Measurements from ENCODE around the gene ARHGEF4.

ARHGEF4 gene

GRCh38 chr2:131016826-131017741, 180.4 kb downstream of the ARHGEF4 start:
- no peak for DNase-seq (ENCODE audit: low read depth)

- peak; percentile 22 for DNase-seq (ENCODE audit: low read depth)
Measured at GRCh38 chr2:131022731-131023130, 186.0 kb downstream of the ARHGEF4 start.

GRCh38 chr2:131023758-131024157, 187.0 kb downstream of the ARHGEF4 start:
- no peak for DNase-seq (ENCODE audit: low read depth)

DNA sequence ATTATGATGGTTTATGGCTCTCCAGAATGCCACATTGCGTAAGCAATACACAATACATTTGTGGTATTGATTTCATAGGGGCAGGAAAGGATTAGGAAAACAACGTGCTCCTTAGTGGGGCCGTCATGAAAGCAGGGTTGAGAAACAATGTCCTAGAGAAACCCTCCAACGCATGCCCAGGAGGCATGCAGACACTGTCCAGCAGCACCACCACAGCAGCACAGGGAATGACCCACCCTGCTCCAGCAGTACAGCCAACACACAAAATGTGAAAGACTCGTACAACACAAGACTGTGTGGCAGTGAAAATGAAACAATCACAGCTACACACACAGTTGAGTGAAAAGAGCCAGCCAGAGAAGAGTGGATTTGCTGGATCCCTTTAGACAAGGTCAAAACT, 190.2 kb downstream of the ARHGEF4 start:
- no peak for DNase-seq (ENCODE audit: low read depth)

- DNase-seq (ENCODE audit: low read depth) = no peak
Measured at GRCh38 chr2:131027566-131028528, 191.1 kb downstream of the ARHGEF4 start.

- DNase-seq (ENCODE audit: low read depth) = no peak
Measured at GRCh38 chr2:131029812-131030211, 193.1 kb downstream of the ARHGEF4 start.

GRCh38 chr2:131030478-131030971, 193.8 kb downstream of the ARHGEF4 start:
- no peak for DNase-seq (ENCODE audit: low read depth)

DNA sequence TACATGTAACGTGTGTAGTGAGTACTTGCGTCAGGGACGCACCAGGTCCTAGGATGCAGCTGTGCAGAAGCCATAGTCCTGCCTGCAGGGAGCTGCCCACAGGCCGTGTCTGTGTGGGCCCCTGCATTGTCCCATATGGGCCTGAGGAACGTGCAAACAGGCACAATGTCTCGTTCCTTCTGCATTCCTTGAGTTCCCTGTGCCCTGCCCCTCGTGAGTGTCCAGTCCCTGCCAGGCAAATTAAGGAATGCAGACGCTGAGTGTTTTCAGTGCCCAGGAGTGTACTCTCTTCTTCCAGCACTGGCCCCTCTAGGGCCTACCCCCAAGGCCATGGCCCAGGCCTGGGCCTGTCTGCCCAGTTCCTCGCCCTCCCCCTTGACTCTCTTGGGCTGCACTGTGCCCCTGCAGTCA, 194.7 kb downstream of the ARHGEF4 start:
- DNase-seq (ENCODE audit: low read depth) = no peak

- no peak for DNase-seq (ENCODE audit: low read depth)
Measured at GRCh38 chr2:131031875-131032274, 195.2 kb downstream of the ARHGEF4 start.

- DNase-seq (ENCODE audit: low read depth) = no peak
Measured at GRCh38 chr2:131032393-131032836, 195.7 kb downstream of the ARHGEF4 start.

DNA sequence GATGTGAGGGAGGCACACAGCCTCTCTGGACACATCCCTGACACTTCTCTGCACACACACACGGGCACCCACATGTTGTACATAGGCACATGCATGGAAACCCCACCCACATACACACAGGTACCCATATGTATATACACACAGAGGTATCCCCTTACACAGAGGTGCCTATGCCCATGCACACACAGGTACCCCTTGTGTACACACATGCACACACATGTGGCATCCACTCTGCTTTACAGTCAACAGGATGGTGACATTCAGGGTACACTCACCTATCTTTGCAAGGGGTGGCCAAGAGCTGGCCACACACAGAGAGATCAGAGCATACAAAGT, 197.0 kb downstream of the ARHGEF4 start:
- DNase-seq (ENCODE audit: low read depth) = no peak

DNA sequence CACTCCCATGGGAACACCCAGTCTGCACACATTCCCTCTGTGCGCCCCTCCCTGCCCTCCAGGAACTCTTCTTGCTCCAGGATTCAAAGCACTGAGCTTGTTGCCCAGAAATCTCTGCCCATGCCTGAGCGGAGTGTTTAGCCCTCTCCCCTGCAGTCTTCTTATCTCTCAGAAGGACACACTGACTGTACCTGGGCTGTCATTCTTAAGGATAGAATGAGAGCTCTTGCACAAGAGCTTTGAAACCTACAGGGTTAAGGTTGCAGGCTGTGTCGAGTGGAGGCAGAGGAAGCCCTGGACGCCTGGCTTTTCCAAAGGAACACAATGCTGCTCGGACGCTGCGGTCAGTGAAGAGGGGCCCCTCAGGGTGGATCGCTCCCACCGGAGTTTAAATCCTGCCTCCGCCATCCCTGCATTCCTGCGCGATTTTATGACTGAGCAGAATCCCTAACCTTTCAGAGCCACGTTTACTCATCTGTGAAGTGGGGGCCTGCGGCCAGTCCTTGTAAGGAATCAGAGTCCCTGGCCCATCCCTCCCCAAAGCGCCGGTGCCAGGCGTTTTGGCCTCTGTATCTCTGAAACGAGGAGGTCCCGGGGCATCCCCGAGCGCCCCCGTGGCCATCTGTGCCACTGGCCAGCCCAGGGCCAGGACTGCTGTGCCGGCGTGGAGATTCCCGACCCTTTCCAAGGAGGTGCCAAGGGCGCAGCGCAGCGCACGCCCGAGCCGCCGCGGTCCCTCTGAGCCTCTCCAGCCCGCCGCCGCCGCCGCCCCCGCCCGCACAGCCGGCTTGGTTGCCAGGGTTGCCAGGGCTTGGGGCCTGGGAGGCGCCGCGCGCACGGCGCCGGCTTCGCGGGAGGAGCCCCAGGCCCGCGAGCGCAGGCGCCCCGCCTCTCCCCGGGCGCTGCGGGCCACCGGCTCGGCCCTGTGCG, 197.7 kb downstream of the ARHGEF4 start:
- DNase-seq (ENCODE audit: low read depth) = no peak

- DNase-seq (ENCODE audit: low read depth) = no peak
Measured at GRCh38 chr2:131035112-131035825, 198.6 kb downstream of the ARHGEF4 start.

DNA sequence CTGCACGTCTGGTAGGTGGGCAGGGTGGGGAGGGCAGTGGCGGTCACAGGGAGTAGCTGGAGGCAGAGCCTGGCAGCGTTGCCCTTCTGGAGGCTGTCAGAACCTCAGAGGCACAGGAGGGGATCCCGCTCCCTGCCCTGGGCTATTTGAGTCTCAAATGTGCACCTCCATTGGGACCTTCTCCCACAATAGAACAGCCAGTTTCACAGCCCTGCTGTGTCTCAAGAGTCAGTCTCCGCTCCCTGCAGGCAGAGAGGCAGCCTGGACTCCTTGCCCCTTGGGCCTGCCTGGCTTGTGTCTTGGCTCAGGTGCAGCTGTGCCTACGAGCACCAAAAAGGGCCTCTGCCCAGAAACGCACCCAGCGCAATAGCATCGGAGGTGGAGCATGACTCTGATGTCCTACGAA, 199.1 kb downstream of the ARHGEF4 start:
- no peak for DNase-seq (ENCODE audit: low read depth)

- DNase-seq (ENCODE audit: low read depth) = no peak
Measured at GRCh38 chr2:131036269-131036668, 199.6 kb downstream of the ARHGEF4 start.

GRCh38 chr2:131036696-131037397, 200.1 kb downstream of the ARHGEF4 start:
- DNase-seq (ENCODE audit: low read depth) = no peak

DNA sequence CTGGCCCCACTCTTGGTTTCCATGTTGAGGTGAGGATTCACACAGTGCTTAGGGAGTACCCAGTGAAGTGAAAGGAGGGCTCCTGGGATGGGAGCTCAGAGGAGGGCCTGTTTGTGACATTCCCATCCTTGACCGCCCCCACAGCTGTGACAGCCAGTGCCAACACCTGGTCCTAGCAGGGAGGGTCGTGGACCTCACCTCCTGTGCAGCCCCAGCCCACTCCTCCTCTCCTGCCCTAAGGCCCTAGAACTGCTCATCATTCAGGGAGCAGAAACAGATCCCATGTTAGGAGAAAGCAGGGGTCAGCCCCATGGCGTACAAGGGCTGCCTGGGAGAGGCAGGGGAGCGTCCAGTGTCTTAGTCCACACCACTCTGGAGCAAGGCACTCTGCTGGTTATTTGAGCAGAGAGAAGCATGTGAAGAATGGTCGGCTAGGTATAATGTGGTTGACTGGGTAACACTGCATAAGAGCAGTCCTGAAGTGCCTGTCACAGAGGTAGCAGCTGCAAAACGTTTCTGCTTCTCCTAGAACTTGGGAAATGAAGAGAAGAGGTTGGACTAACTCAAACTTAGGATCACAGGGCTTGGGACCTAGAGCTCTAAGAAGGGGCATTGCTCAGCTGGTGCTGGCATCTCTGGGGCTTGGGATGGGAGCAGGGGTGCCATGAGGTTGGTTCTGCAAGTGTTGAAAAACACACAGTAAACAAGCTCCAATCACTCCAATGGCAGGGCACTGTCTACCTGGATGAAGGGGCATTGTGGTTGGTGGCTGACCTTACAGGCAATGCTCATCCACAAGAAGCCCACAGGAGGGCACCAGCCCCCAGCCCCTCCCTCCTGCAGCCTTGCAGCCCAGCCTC, 200.9 kb downstream of the ARHGEF4 start:
- DNase-seq (ENCODE audit: low read depth) = no peak

DNA sequence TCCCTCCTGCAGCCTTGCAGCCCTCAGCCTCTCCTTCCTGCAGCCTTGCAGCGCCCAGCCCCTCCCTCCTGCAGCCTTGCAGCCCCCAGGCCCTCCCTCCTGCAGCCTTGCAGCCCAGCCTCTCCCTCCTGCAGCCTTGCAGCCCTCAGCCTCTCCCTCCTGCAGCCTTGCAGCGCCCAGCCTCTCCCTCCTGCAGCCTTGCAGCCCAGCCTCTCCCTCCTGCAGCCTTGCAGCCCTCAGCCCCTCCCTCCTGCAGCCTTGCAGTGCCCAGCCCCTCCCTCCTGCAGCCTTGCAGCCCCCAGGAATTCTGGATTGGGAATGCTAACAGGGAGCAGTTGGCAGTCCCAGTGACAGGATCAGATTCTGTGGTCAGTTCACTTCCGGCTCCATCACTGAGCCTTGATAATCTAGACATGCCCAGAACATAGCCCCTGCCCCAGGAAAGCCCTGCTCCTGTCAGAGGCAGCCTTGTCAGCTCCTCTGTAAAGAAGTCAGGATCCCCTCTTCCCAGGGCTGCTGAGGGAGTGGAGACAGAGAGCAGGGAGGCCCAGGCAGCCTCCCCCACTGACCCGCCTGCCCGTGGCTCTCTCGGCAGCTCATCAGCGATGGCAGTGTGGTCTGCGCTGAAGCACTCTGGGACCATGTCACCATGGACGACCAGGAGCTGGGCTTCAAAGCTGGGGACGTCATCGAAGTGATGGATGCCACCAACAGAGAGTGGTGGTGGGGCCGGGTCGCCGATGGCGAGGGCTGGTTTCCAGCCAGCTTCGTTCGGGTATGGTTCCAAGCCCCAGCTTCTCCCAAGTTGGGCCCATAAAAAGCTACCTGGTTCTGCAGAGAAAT, 201.8 kb downstream of the ARHGEF4 start:
- DNase-seq (ENCODE audit: low read depth) = no peak

Data from HS-27A (cell line).